Measurements from ENCODE around the gene LYRM9. TPM values are rescaled to one million over a fixed set of nuclear protein-coding genes. Genes with fewer than 3 reads are reported as not detected.

LYRM9 gene
- total RNA-seq, 1 donor from 2014 or later: 9.5 TPM

DNA sequence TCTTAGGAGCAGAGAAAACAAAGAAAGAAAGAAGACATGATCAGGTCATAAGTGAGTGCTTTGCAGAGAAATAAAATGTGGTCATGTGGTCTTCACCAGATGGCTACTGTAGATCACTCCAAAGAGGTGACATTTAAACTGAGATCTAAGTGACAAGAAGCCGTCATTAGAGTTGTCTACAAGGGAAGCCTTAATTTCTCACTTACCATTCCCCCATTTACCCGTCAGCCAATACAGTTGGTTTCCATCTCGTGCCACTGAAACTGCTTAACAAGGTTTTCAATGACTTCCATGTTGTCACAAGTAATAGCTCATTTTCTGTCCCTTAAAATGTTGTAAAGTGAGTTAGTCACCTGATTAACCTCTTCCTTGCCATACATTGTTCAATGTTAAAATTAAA is 6.4 kb upstream of the LYRM9 start:
- Mint-ChIP-seq H3K4me3 (ENCODE audit: low read depth) (no peak overlapping the region), H3K27me3 (peaks cover 7% of the 10 kb centered on the region), H3K9me3 (ENCODE audit: low read depth) (no peaks in the 10 kb centered on the region), H3K4me1 (ENCODE audit: low read depth) (peaks cover 17% of the 10 kb centered on the region), H3K36me3 (ENCODE audit: insufficient read depth) (no peaks in the 10 kb centered on the region), H3K27ac (no peak overlapping the region)
- no peak for DNase-seq (ENCODE audit: low spot score, unreplicated experiment)
- TF ChIP-seq, protein P1, sequence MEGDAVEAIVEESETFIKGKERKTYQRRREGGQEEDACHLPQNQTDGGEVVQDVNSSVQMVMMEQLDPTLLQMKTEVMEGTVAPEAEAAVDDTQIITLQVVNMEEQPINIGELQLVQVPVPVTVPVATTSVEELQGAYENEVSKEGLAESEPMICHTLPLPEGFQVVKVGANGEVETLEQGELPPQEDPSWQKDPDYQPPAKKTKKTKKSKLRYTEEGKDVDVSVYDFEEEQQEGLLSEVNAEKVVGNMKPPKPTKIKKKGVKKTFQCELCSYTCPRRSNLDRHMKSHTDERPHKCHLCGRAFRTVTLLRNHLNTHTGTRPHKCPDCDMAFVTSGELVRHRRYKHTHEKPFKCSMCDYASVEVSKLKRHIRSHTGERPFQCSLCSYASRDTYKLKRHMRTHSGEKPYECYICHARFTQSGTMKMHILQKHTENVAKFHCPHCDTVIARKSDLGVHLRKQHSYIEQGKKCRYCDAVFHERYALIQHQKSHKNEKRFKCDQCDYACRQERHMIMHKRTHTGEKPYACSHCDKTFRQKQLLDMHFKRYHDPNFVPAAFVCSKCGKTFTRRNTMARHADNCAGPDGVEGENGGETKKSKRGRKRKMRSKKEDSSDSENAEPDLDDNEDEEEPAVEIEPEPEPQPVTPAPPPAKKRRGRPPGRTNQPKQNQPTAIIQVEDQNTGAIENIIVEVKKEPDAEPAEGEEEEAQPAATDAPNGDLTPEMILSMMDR (IDR thresholded peaks at IDR 0.05; ENCODE audit: unreplicated experiment): no peak

DNA sequence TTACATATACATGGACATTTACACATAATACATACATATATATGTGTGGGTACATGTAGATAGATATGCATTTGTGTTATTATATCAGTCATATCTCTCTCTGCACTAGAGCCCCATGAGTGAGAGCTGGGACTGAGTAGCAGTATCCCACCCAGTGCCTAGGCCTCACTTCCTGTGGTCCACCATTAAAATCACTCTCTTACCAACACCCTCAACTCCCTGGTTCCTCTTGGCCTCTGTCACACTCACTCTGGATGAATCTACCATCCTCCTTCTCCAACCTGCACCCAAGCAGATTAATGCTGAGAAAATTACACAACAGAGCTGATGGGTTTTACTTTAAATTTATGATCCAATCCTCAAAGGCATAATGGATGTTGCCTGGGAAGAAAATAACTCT is 4.9 kb upstream of the LYRM9 start:
- Mint-ChIP-seq H3K36me3 (ENCODE audit: insufficient read depth) (no peaks in the 10 kb centered on the region), H3K4me1 (ENCODE audit: low read depth) (peaks cover 25% of the 10 kb centered on the region), H3K27me3 (peaks cover 4% of the 10 kb centered on the region), H3K4me3 (ENCODE audit: low read depth) (no peak overlapping the region), H3K9me3 (ENCODE audit: low read depth) (no peaks in the 10 kb centered on the region), H3K27ac (no peak overlapping the region)
- TF ChIP-seq, protein P1 (IDR thresholded peaks at IDR 0.05; ENCODE audit: unreplicated experiment): no peak
- no peak for DNase-seq (ENCODE audit: low spot score, unreplicated experiment)

DNA sequence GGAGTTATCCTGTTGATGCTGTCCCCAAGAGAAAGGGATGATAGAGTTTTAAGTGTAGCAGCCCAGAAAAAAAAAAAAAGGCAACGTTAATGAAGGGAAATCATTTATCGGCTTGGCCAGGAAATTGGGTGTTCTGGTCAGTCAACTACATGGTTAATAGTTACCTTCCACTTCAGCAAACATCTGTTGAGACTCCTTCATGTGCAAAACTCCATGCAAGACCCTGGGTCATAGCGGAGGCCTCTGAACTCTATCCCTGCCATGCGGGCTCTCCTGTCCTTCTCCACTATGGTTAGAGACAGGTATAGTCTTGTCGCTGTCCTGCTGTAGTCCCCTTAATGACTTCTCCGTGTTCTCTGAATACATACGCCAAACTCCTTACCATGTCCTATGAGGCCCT is 3.5 kb upstream of the LYRM9 start:
- DNase-seq (ENCODE audit: low spot score, unreplicated experiment): no peak
- Mint-ChIP-seq H3K9me3 (ENCODE audit: low read depth) (no peaks in the 10 kb centered on the region), H3K27ac (no peak overlapping the region), H3K27me3 (peaks cover 4% of the 10 kb centered on the region), H3K36me3 (ENCODE audit: insufficient read depth) (no peaks in the 10 kb centered on the region), H3K4me3 (ENCODE audit: low read depth) (no peak overlapping the region), H3K4me1 (ENCODE audit: low read depth) (peaks cover 29% of the 10 kb centered on the region)
- TF ChIP-seq, protein P1 (IDR thresholded peaks at IDR 0.05; ENCODE audit: unreplicated experiment): no peak

DNA sequence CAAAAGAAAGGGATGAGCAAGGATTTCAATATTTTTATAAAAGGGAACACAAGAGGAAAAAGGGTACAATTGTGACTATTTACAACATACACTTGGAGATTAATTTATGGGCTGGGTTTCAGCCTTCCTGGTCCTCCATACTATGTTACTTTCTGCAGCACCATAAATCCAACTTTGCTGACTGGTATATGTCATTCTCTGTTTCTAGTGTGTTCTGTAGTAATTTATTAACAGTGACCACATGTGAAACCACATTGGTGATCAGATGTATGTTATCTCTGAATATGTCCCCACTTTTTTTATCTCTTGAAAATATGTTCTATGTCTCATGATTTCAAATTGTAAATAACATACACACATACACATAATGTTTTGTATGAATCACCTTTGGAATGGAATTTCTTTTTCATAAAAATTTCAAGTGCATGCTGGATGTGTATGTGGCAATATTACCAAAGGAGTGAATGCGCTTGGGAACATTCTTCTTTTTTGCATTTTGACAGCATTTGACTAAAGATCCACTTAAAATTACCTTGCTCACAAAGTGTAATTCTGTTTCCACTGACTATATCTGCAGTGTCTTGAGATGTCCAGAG is 2.9 kb upstream of the LYRM9 start:
- TF ChIP-seq, protein P1 (IDR thresholded peaks at IDR 0.05; ENCODE audit: unreplicated experiment): no peak
- Mint-ChIP-seq H3K9me3 (ENCODE audit: low read depth) (no peaks in the 10 kb centered on the region), H3K27me3 (peaks cover 6% of the 10 kb centered on the region), H3K4me1 (ENCODE audit: low read depth) (peaks cover 29% of the 10 kb centered on the region), H3K36me3 (ENCODE audit: insufficient read depth) (no peaks in the 10 kb centered on the region), H3K27ac (peak overlapping the region; percentile 65), H3K4me3 (ENCODE audit: low read depth) (no peak overlapping the region)
- DNase-seq (ENCODE audit: low spot score, unreplicated experiment): no peak

DNA sequence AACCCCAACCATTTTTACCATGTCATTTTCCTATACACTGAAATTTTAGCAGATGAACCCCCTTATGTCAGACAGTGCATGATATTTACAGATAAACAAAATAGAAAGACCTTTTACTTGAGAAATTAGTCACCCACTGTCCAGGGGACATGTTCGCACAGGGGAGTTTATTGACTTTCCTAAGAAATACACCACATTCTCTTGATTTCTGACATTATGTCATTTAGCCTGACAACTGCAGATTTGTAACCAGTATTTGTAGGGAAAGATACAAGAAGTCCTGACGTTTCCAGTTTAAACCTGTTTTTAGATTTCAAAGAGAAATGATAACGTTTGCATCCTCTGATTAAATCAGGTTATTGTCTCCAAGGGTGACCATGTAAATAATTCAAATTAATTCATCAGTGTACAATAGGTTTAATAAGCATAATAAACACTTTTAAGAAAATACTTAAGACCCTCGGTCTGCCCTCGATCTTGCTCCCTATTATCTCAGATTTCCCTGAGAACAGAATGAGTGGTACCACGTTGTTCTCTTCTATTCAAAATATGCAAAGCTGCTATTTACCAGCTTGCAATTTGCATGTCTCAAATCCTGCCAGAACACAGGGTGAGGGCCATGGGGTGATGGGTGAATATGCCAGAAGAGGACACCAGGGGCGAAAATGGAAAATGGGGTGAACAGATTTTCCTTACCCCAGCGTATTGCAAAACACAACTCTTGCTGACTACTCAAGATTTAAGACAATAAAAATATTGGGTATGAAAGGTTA is 2.1 kb upstream of the LYRM9 start:
- Mint-ChIP-seq H3K4me3 (ENCODE audit: low read depth) (no peak overlapping the region), H3K27ac (no peak overlapping the region), H3K4me1 (ENCODE audit: low read depth) (peaks cover 29% of the 10 kb centered on the region)

More for the DNA sequence above, 2.1 kb upstream of the LYRM9 start:
- Mint-ChIP-seq H3K27me3 (peaks cover 7% of the 10 kb centered on the region), H3K36me3 (ENCODE audit: insufficient read depth) (no peaks in the 10 kb centered on the region), H3K9me3 (ENCODE audit: low read depth) (no peaks in the 10 kb centered on the region)
- no peak for DNase-seq (ENCODE audit: low spot score, unreplicated experiment)
- TF ChIP-seq, protein P1 (IDR thresholded peaks at IDR 0.05; ENCODE audit: unreplicated experiment): no peak

All from progenitor cell of endocrine pancreas (in vitro differentiated cells).